HG03521 (cell line): ENCODE results near the gene PRDX3.
"Not testable (repeated sequence)": the region's sequence is repeated elsewhere in the genome, so short reads cannot be mapped to it uniquely, and the experiment has no call there.

Experiments
- ATAC-seq: cut with Tn5 transposase; IDR thresholded peaks from one replicate; pipeline ENCODE4 v1.9.1; 2021; ENCODE audit warnings: mild to moderate bottlenecking, moderate library complexity; ENCODE audit not compliant: unreplicated experiment

The PRDX3 gene

GRCh38 chr10:119206603-119207365, 28.2 kb upstream of the PRDX3 start:
- peak; percentile 51 for ATAC-seq

- ATAC-seq: no peak
These were observed 27.4 kb upstream of the PRDX3 start for GRCh38 chr10:119205894-119206602.

GRCh38 chr10:119203006-119203405, 24.4 kb upstream of the PRDX3 start:
- no peak for ATAC-seq

- no peak for ATAC-seq
These were observed 22.6 kb upstream of the PRDX3 start for GRCh38 chr10:119201233-119201632.

- ATAC-seq: peak; percentile 53
These were observed 20.8 kb upstream of the PRDX3 start for GRCh38 chr10:119199231-119199992.

GRCh38 chr10:119198438-119198837, 19.8 kb upstream of the PRDX3 start:
- ATAC-seq: no peak

GRCh38 chr10:119197921-119198320, 19.3 kb upstream of the PRDX3 start:
- no peak for ATAC-seq

GRCh38 chr10:119191881-119192280, 13.3 kb upstream of the PRDX3 start:
- ATAC-seq: no peak

- ATAC-seq: no peak
These were observed 12.6 kb upstream of the PRDX3 start for GRCh38 chr10:119190954-119191785.

- ATAC-seq: no peak
These were observed 11.7 kb upstream of the PRDX3 start for GRCh38 chr10:119190353-119190752.

GRCh38 chr10:119189811-119190282, 11.2 kb upstream of the PRDX3 start:
- ATAC-seq: no peak

GRCh38 chr10:119183664-119184412, 5.2 kb upstream of the PRDX3 start:
- ATAC-seq: no peak

- not testable (repeated sequence) for ATAC-seq
These were observed 2.3 kb upstream of the PRDX3 start for GRCh38 chr10:119180850-119181400.

GRCh38 chr10:119177708-119178371, 772 bp downstream of the PRDX3 start:
- ATAC-seq: peak; percentile 7

- no peak for ATAC-seq
These were observed 2.4 kb downstream of the PRDX3 start for GRCh38 chr10:119176166-119176565.

GRCh38 chr10:119174109-119174508, 4.5 kb downstream of the PRDX3 start:
- ATAC-seq: no peak

- no peak for ATAC-seq
These were observed 11.6 kb downstream of the PRDX3 start for GRCh38 chr10:119167041-119167440.

GRCh38 chr10:119166564-119166963, 12.0 kb downstream of the PRDX3 start:
- no peak for ATAC-seq

- ATAC-seq: no peak
These were observed 12.5 kb downstream of the PRDX3 start for GRCh38 chr10:119166118-119166500.
